RWPE1 (cell line): ENCODE results near the gene TTC9.

Experiments used
- CTCF ChIA-PET: fragments of 350-600 bp; sonication (Branson Sonifier 250); formaldehyde crosslinking; extraction: SDS; loops from one replicate; lab custom pipeline; 2021; lab: Yijun Ruan, JAX
- POLR2A ChIA-PET: fragments of 400-600 bp; formaldehyde crosslinking; extraction: SDS; loops from one replicate; lab custom pipeline; 2020; ENCODE audit warnings: antibody characterized with exemption; ENCODE audit not compliant: low non-redundant PET; lab: Yijun Ruan, JAX
- DNase-seq: peaks from one replicate; pipeline ENCODE4 v3.0.0; 2012; ENCODE audit warnings: low spot score
- H3K27ac ChIP-seq: fragments of 450-650 bp; 2 replicates; pipeline ENCODE4 v1.5.1; 2017
- TF ChIP-seq, protein P1 (sequence below): fragments of 450-650 bp; conservative IDR thresholded peaks from 2 replicates; pipeline ENCODE4 v1.5.1; 2017; ENCODE audit warnings: low read depth, mild to moderate bottlenecking

Gene TTC9

DNA sequence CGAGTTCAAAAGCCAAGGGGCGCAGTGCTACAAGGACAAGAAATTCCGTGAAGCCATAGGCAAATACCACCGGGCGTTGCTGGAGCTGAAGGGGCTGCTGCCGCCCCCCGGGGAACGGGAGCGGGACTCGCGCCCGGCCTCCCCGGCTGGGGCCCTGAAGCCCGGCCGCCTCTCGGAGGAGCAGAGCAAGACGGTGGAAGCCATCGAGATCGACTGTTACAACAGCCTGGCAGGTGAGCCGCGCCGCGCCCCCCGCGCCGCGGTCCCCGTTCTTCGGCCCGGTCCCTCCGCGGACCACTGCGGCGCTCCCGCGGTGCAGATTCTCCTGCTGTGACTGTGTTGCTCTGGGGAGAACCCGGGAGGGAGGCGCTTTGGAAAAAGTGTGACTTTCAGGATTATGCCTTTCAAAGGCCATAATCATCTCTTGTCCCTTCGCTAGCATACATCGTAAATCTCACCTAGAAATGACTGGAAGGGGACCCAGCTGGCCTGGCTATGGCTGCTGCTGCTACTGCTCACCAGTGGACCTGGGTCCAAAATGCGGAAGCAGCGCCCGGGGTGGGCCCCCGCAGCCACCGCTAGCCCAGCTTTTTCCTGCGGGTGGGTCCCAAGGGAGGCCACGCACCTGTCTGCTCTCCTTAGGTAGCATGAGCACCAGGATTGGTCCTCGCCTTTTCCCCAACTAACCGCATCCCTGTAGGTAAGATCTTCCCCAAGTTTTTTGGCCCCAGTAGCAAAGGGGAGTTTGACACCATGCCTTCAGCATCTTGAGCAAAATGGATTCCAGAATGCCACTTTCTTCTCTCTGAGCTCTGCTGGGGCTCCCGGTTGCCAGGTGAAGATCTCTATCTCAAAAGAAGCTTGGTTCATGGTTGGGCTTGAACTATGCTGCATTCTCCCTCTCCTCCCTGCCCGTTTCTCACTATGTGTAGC lies 853 bp downstream of the TTC9 start:
- CTCF ChIA-PET, result interaction anchor here (0.6 kb wide), 1 partner anchor 260 kb away, joined by 5 read pairs; no protein-coding TSS in a partner anchor
- no peak for DNase-seq
- TF ChIP-seq, protein P1, sequence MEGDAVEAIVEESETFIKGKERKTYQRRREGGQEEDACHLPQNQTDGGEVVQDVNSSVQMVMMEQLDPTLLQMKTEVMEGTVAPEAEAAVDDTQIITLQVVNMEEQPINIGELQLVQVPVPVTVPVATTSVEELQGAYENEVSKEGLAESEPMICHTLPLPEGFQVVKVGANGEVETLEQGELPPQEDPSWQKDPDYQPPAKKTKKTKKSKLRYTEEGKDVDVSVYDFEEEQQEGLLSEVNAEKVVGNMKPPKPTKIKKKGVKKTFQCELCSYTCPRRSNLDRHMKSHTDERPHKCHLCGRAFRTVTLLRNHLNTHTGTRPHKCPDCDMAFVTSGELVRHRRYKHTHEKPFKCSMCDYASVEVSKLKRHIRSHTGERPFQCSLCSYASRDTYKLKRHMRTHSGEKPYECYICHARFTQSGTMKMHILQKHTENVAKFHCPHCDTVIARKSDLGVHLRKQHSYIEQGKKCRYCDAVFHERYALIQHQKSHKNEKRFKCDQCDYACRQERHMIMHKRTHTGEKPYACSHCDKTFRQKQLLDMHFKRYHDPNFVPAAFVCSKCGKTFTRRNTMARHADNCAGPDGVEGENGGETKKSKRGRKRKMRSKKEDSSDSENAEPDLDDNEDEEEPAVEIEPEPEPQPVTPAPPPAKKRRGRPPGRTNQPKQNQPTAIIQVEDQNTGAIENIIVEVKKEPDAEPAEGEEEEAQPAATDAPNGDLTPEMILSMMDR, result no peak
- no peak overlapping the region for H3K27ac ChIP-seq
- POLR2A ChIA-PET, result interaction anchor here (0.6 kb wide), 1 partner anchor 181 kb away, joined by 3 read pairs; no protein-coding TSS in a partner anchor

DNA sequence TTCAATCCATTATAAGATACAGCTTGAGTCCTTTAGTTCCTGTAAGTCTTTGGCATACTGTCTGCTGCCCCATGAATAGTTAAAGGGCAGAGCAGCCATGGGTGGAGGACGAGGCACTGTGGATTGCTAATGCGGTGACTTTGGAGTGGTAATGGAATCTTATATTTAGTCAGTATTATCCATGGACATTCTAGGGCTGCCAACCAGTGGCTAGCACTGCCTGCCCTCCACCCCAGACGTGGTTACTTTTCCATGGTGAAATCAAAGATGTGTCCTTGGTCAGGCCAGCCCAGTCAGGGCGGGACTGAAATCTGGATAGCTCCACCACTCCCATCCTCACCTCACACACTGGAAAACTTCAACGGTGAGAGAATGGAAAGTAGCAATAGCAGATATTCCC lies 2.3 kb downstream of the TTC9 start:
- TF ChIP-seq, protein P1, result no peak
- ChIA-PET POLR2A (interaction anchor here (0.6 kb wide), 1 partner anchor 22 kb away, joined by 4 read pairs; no protein-coding TSS in a partner anchor), CTCF (interaction anchor here (0.6 kb wide), 1 partner anchor 73 kb away, joined by 3 read pairs; no protein-coding TSS in a partner anchor)
- no peak overlapping the region for H3K27ac ChIP-seq
- DNase-seq, result no peak

DNA sequence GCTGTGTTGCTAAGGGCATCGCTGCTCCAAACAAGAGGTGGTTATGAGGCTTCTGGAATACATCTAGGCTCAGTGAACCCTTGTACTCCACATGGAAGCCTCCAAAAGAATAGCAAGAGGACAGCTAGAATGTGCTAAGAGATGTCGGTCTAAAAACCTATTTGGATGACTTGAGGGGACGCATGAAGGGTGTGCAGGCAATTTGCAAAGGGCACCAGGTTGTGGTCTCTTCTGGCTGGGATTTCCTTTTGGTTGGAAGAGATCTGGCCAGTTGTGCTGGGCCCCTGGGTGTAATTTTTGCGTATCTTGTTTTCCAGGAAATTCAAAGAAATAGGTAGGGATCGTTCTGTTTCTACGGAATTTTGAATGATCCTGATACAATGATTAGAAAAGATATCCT lies 4.2 kb downstream of the TTC9 start:
- CTCF ChIA-PET, result no interaction called here
- no peak overlapping the region for H3K27ac ChIP-seq
- TF ChIP-seq, protein P1, result no peak
- no peak for DNase-seq
- POLR2A ChIA-PET, result no interaction called here

DNA sequence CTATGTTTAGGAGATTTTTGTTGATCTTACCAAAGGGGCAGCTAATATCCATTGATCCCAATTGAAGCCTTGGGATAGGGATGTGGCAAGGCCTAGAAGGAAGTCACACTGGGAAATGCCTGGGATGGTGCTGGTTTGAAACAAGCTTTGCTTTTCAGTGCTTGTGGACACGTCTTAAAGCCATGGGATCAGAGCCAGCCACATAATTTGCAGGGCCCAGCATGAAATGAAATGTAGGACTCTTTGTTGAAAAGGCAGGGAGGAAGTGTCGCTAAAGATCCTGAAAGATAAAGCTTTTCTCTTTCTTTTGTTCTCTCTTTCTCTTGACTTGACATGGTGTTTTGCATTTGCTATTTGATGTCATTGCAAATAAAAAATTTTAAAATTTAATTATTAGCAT lies 5.0 kb downstream of the TTC9 start:
- no peak for DNase-seq
- CTCF ChIA-PET, result interaction anchor here (0.5 kb wide), 1 partner anchor 17 kb away, joined by 3 read pairs; no protein-coding TSS in a partner anchor
- H3K27ac ChIP-seq, result no peak overlapping the region
- POLR2A ChIA-PET, result no interaction called here
- TF ChIP-seq, protein P1, result no peak

DNA sequence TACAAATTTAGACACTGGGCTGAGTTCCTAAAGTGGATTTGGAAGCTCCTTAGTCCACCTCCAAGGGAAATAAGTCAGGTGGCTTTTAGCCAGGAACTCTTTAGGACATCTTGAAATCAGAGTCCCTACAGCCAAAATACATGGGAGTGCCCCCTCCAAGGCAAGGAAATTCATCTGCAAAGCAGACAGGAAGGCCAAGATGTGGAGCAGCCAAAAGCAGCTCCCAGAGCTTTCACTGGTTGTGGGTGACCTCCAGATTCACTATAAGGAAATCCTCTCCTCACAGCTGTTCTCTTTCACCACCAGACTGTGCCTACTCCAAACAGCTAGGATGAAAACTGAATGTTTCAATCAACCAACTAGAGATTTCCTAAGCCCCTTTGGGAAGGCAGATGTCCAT lies 6.6 kb downstream of the TTC9 start:
- TF ChIP-seq, protein P1, result no peak
- ChIA-PET POLR2A (no interaction called here), CTCF (interaction anchor here (0.6 kb wide), 1 partner anchor 79 kb away, joined by 3 read pairs; no protein-coding TSS in a partner anchor)
- no peak for DNase-seq
- no peak overlapping the region for H3K27ac ChIP-seq

DNA sequence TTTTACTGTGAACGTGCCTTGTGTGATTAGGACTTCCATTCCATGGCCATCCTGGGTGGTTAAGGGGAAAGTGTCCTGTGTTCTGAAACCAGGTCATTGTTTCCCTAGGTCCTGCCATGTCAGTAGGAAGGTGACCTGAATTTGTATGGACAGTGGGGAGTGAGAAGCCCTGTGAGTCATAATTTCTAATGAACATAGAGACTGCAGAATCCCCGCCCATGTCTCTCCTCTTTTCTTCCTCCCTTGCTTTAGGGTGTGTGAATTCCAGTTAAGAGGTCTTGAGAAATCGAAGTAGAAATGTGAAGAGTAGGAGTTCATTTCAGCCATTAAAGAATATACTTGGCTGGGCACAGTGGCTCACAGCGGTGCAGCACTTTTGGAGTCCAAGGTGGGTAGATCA lies 8.1 kb downstream of the TTC9 start:
- DNase-seq, result no peak
- TF ChIP-seq, protein P1, result no peak
- no peak overlapping the region for H3K27ac ChIP-seq
- ChIA-PET CTCF (no interaction called here), POLR2A (no interaction called here)
